Measurements from ENCODE around the gene FCRL5.

Gene FCRL5

GRCh38 chr1:157469752-157470675 is 82.3 kb downstream of the FCRL5 start:
- no peak overlapping the region for H3K9ac ChIP-seq (ENCODE audit: low read length)
- no peaks in the 10 kb centered on the region for H3K27me3 ChIP-seq (ENCODE audit: control insufficient read depth, insufficient read depth, low read length)
- no peaks in the 10 kb centered on the region for H3K36me3 ChIP-seq (ENCODE audit: control insufficient read depth, insufficient read depth, low read length)
- no peak overlapping the region for H3K4me3 ChIP-seq (ENCODE audit: low read depth, low read length)
- H3K27ac ChIP-seq (ENCODE audit: low read depth, low read length): no peak overlapping the region
- peaks cover 14% of the 10 kb centered on the region for H3K4me1 ChIP-seq (ENCODE audit: control insufficient read depth, insufficient read depth, low read length)
- no peaks in the 10 kb centered on the region for H3K9me3 ChIP-seq (ENCODE audit: control insufficient read depth, insufficient read depth, low read depth, low read length)

DNA sequence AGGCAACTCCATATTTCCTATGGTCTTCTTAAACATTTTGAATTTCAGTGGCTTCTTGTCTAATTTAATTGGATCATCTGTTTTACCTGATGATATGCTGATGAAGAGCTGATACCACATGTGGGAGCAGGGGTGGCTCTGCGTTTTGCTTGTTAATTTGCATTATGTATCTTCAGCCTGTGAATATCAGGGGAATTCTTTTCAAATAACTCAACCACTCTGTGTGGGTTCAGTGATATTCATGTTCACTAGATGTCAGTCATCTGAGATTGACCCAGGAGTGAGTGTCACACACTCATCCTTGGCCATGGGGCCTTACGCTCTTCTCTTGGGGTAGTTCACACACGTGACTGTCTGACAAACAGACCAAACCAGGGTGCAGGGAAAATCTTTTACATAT is 83.0 kb downstream of the FCRL5 start:
- Histone ChIP-seq H3K9me3 (ENCODE audit: control insufficient read depth, insufficient read depth, low read depth, low read length) (no peaks in the 10 kb centered on the region), H3K27me3 (ENCODE audit: control insufficient read depth, insufficient read depth, low read length) (no peaks in the 10 kb centered on the region), H3K4me1 (ENCODE audit: control insufficient read depth, insufficient read depth, low read length) (peaks cover 14% of the 10 kb centered on the region), H3K27ac (ENCODE audit: low read depth, low read length) (no peak overlapping the region), H3K9ac (ENCODE audit: low read length) (no peak overlapping the region), H3K4me3 (ENCODE audit: low read depth, low read length) (no peak overlapping the region), H3K36me3 (ENCODE audit: control insufficient read depth, insufficient read depth, low read length) (no peaks in the 10 kb centered on the region)

DNA sequence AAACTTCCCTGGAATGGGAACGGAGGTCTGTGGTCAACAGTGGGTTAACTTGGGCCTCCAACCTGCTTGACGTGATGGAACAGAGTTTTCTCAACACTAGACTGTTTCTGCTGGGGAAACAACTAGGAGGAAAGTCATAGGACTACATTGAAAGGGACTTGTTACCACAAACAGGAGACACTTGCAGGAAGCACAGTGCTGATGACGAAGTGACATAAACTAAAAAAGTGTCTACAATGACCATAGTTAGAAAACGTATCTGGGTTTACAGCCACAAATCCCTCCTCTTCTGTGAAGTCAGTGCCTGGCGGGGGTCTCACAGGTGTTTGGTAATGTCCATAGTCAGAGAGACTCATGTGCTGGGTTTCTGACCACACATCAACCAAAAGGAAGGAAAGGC is 86.3 kb downstream of the FCRL5 start:
- Histone ChIP-seq H3K4me3 (ENCODE audit: low read depth, low read length) (no peak overlapping the region), H3K9me3 (ENCODE audit: control insufficient read depth, insufficient read depth, low read depth, low read length) (no peaks in the 10 kb centered on the region), H3K27ac (ENCODE audit: low read depth, low read length) (no peak overlapping the region), H3K4me1 (ENCODE audit: control insufficient read depth, insufficient read depth, low read length) (peaks cover 7% of the 10 kb centered on the region; the same call in 1 of the 2 replicates), H3K9ac (ENCODE audit: low read length) (no peak overlapping the region), H3K27me3 (ENCODE audit: control insufficient read depth, insufficient read depth, low read length) (no peaks in the 10 kb centered on the region), H3K36me3 (ENCODE audit: control insufficient read depth, insufficient read depth, low read length) (no peaks in the 10 kb centered on the region)
